ENCODE measurements around the gene TUBA4A. TPM values are rescaled to one million over a fixed set of nuclear protein-coding genes. Genes with fewer than 3 reads are reported as not detected.

The TUBA4A gene
- total and polyA plus RNA-seq, 2 of the 8 experiments (the other 6 are each of a cell fraction or from before 2014, with no cell fraction given) = 67.3 to 172 TPM

GRCh38 chr2:219215871-219216534 is 37.7 kb downstream of the TUBA4A start:
- H3K18ac ChIP-seq (ENCODE audit: extremely low read depth, low read length) = no peak overlapping the region
- H3K36me3 ChIP-seq (ENCODE audit: control insufficient read depth in 2 of 4, insufficient read depth in 4 of 4, low read length in 3 of 4) = peaks cover 14 to 44% (median 24%) of the 10 kb centered on the region in 4 experiments
- no peak overlapping the region for H2AFZ ChIP-seq (ENCODE audit: low read length)
- WGBS, 2 experiments (ENCODE audit: extremely low coverage in 1 of 2, insufficient coverage in 1 of 2, insufficient read length in 1 of 2, insufficient replicate concordance in 2 of 2, low coverage in 1 of 2, low lambda C conversion rate in 2 of 2, missing lambda C conversion rate in 1 of 2) = 88% methylated on average over 14 of the region's 27 CpGs; no CpG with 5 or more reads in 1 of the 2 experiments
- FAIRE-seq = no peak
- peaks cover 0 to 12% (median 6%) of the 10 kb centered on the region in 4 experiments; a peak in 3 of 7 replicates for H3K4me1 ChIP-seq (replicated peaks in 1 of 4; ENCODE audit: control insufficient read depth in 3 of 4, insufficient read depth in 4 of 4, low read length in 3 of 4)
- no peak for DNase-seq (ENCODE audit: low read depth in 1 of 2, low spot score in 2 of 2)
- H4K8ac ChIP-seq (ENCODE audit: extremely low read depth, insufficient read depth, low read length) = no peak overlapping the region
- no peak overlapping the region for H4K91ac ChIP-seq (replicated peaks; ENCODE audit: insufficient read length, low read length)
- H3K27ac ChIP-seq (ENCODE audit: low read depth, low read length) = no peak overlapping the region
- TF ChIP-seq NANOG (IDR thresholded peaks at IDR 0.05; ENCODE audit: insufficient read depth, low read depth, low read length, poor library complexity, severe bottlenecking) (no peak), YY1 (IDR thresholded peaks at IDR 0.05; ENCODE audit: low read depth, low read length) (no peak)
- no peak overlapping the region for H3K9ac ChIP-seq (replicated peaks in 1 of 4; ENCODE audit: extremely low read depth in 1 of 4, low read depth in 3 of 4, low read length in 3 of 4)
- peaks cover 14% of the 10 kb centered on the region for H3K23me2 ChIP-seq (ENCODE audit: low read depth, low read length)
- H3K79me1 ChIP-seq (ENCODE audit: low read depth, low read length) = no peaks in the 10 kb centered on the region
- H4K20me1 ChIP-seq (replicated peaks in 1 of 2; ENCODE audit: control insufficient read depth in 1 of 2, insufficient read depth in 2 of 2, low read length in 2 of 2) = peaks cover 0 to 2% of the 10 kb centered on the region in 2 experiments
- no peak overlapping the region for H3K14ac ChIP-seq (ENCODE audit: insufficient read length)
- no peak overlapping the region for H2AK5ac ChIP-seq (ENCODE audit: low read depth, low read length)
- POLR2A ChIA-PET (ENCODE audit: partially characterized antibody) = interaction anchor here (0.7 to 14.0 kb wide), 6 partner anchors 9 to 44 kb away, joined by 3 to 190 read pairs (median 32); partner anchors contain the start of genes ANKZF1, ATG9A, GLB1L and STK16
- H2BK15ac ChIP-seq (ENCODE audit: low read length) = no peak overlapping the region
- H3K79me2 ChIP-seq (ENCODE audit: control insufficient read depth in 1 of 2, insufficient read depth in 2 of 2, low read length in 2 of 2) = no peaks in the 10 kb centered on the region
- H3K4ac ChIP-seq (replicated peaks; ENCODE audit: insufficient read length, low read depth, low read length) = no peak overlapping the region
- H3K23ac ChIP-seq (ENCODE audit: insufficient read length) = no peak overlapping the region
- H2BK120ac ChIP-seq (replicated peaks; ENCODE audit: low read depth, low read length) = no peak overlapping the region
- H4K5ac ChIP-seq (ENCODE audit: insufficient read length, low read depth, low read length) = no peak overlapping the region
- no peak overlapping the region for H3K4me3 ChIP-seq (ENCODE audit: extremely low read depth in 1 of 4, insufficient read depth in 2 of 4, low read depth in 3 of 4, low read length in 4 of 4)
- no peak overlapping the region for H2BK20ac ChIP-seq (ENCODE audit: low read length)
- H3K56ac ChIP-seq (replicated peaks; ENCODE audit: insufficient read length, low read depth, low read length) = no peak overlapping the region
- H3K4me2 ChIP-seq (ENCODE audit: insufficient read depth in 1 of 2, low read depth in 2 of 2, low read length in 2 of 2) = no peak overlapping the region
- 0 out of 2 replicates have a peak overlapping the region, but pooled peaks have one; percentile 23 for H2BK12ac ChIP-seq (ENCODE audit: low read depth, low read length)
- H3K27me3 ChIP-seq (replicated peaks in 1 of 4; ENCODE audit: control insufficient read depth in 3 of 4, extremely low read depth in 1 of 4, insufficient read depth in 3 of 4, low read length in 3 of 4) = no peaks in the 10 kb centered on the region; a peak in 1 of 7 replicates
- CTCF ChIA-PET (ENCODE audit: partially characterized antibody) = interaction anchor here (0.6 to 1.7 kb wide), 8 partner anchors 8 to 561 kb away, joined by 3 to 6 read pairs (median 4); no protein-coding TSS in a partner anchor
- no peak overlapping the region for H2BK5ac ChIP-seq (ENCODE audit: low read depth, low read length)
- no peaks in the 10 kb centered on the region for H3K9me3 ChIP-seq (ENCODE audit: insufficient read depth in 2 of 2, low read depth in 1 of 2, low read length in 1 of 2)

Measured in H1 (cell line).